ENCODE data around the gene TRPM1. TPM values are rescaled to one million over a fixed set of nuclear protein-coding genes. Genes with fewer than 3 reads are reported as not detected.

Gene TRPM1
- total and polyA plus RNA-seq, 4 donors = 0.09 TPM; not detected in 3

- TF ChIP-seq CTCF (IDR thresholded peaks at IDR 0.05; ENCODE audit: control extremely low read depth, extremely low read depth) = no peak
- DNase-seq (no peak), ATAC-seq (ENCODE audit: insufficient read depth, low FRiP score) (no peak)
- peaks cover 0 to 7% (median 0%) of the 10 kb centered on the region in 5 donors for H3K4me1 ChIP-seq (ENCODE audit: control insufficient read depth in 5 of 5, insufficient read depth in 5 of 5, low read length in 5 of 5)
- peaks cover 0 to 4% (median 0%) of the 10 kb centered on the region in 3 donors for H3K27me3 ChIP-seq (ENCODE audit: control insufficient read depth in 3 of 3, insufficient read depth in 3 of 3, low read length in 2 of 3)
- no peaks in the 10 kb centered on the region for H3K9me3 ChIP-seq (ENCODE audit: control insufficient read depth in 4 of 4, insufficient read depth in 3 of 4, low read length in 3 of 4)
- H3K27ac ChIP-seq (ENCODE audit: low read depth in 1 of 2, low read length in 1 of 2) = no peak overlapping the region
- no peak overlapping the region for H3K4me3 ChIP-seq
- H3K36me3 ChIP-seq (ENCODE audit: control insufficient read depth in 4 of 4, insufficient read depth in 4 of 4, low read length in 4 of 4) = no peaks in the 10 kb centered on the region
- H3K9ac ChIP-seq (ENCODE audit: insufficient read depth in 1 of 2, low read length in 2 of 2) = no peak overlapping the region
- 81 to 96% methylated on average over 2 of the region's 2 CpGs for WGBS, 2 donors
Observed at GRCh38 chr15:31042751-31043150, 58.8 kb downstream of the TRPM1 start.

- Histone ChIP-seq H3K9me3 (ENCODE audit: control insufficient read depth in 4 of 4, insufficient read depth in 3 of 4, low read length in 3 of 4) (no peaks in the 10 kb centered on the region), H3K4me1 (ENCODE audit: control insufficient read depth in 5 of 5, insufficient read depth in 5 of 5, low read length in 5 of 5) (peaks cover 0 to 7% (median 0%) of the 10 kb centered on the region in 5 donors), H3K9ac (ENCODE audit: insufficient read depth in 1 of 2, low read length in 2 of 2) (no peak overlapping the region), H3K27ac (ENCODE audit: low read depth in 1 of 2, low read length in 1 of 2) (no peak overlapping the region), H3K36me3 (ENCODE audit: control insufficient read depth in 4 of 4, insufficient read depth in 4 of 4, low read length in 4 of 4) (no peaks in the 10 kb centered on the region), H3K27me3 (ENCODE audit: control insufficient read depth in 3 of 3, insufficient read depth in 3 of 3, low read length in 2 of 3) (peaks cover 0 to 3% (median 0%) of the 10 kb centered on the region in 3 donors), H3K4me3 (no peak overlapping the region)
- TF ChIP-seq CTCF (IDR thresholded peaks at IDR 0.05; ENCODE audit: control extremely low read depth, extremely low read depth) = no peak
- 94 to 96% methylated on average over 4 of the region's 4 CpGs for WGBS, 2 donors
- ATAC-seq (ENCODE audit: insufficient read depth, low FRiP score) = no peak
- no peak for DNase-seq
Observed at GRCh38 chr15:31041610-31042009, 59.9 kb downstream of the TRPM1 start.

- Histone ChIP-seq H3K36me3 (ENCODE audit: control insufficient read depth in 4 of 4, insufficient read depth in 4 of 4, low read length in 4 of 4) (no peaks in the 10 kb centered on the region), H3K27me3 (ENCODE audit: control insufficient read depth in 3 of 3, insufficient read depth in 3 of 3, low read length in 2 of 3) (no peaks in the 10 kb centered on the region), H3K4me1 (ENCODE audit: control insufficient read depth in 5 of 5, insufficient read depth in 5 of 5, low read length in 5 of 5) (peaks cover 0 to 7% (median 0%) of the 10 kb centered on the region in 5 donors), H3K27ac (ENCODE audit: low read depth in 1 of 2, low read length in 1 of 2) (no peak overlapping the region), H3K9ac (ENCODE audit: insufficient read depth in 1 of 2, low read length in 2 of 2) (no peak overlapping the region), H3K9me3 (ENCODE audit: control insufficient read depth in 4 of 4, insufficient read depth in 3 of 4, low read length in 3 of 4) (no peaks in the 10 kb centered on the region), H3K4me3 (no peak overlapping the region)
- TF ChIP-seq CTCF (IDR thresholded peaks at IDR 0.05; ENCODE audit: control extremely low read depth, extremely low read depth) = no peak
- no peak for ATAC-seq (ENCODE audit: insufficient read depth, low FRiP score)
- WGBS, 2 donors = 95 to 96% methylated on average over 8 of the region's 8 CpGs
- no peak for DNase-seq
Observed at GRCh38 chr15:31040611-31041010, 60.9 kb downstream of the TRPM1 start.

GRCh38 chr15:31039961-31040360 lies 61.6 kb downstream of the TRPM1 start:
- no peak for DNase-seq
- no peak for TF ChIP-seq CTCF (IDR thresholded peaks at IDR 0.05; ENCODE audit: control extremely low read depth, extremely low read depth)

More at GRCh38 chr15:31039961-31040360, 61.6 kb downstream of the TRPM1 start:
- WGBS, 2 donors = 95 to 98% methylated on average over 16 of the region's 16 CpGs
- Histone ChIP-seq H3K4me3 (no peak overlapping the region), H3K4me1 (ENCODE audit: control insufficient read depth in 5 of 5, insufficient read depth in 5 of 5, low read length in 5 of 5) (peaks cover 0 to 7% (median 0%) of the 10 kb centered on the region in 5 donors), H3K27me3 (ENCODE audit: control insufficient read depth in 3 of 3, insufficient read depth in 3 of 3, low read length in 2 of 3) (no peaks in the 10 kb centered on the region), H3K9me3 (ENCODE audit: control insufficient read depth in 4 of 4, insufficient read depth in 3 of 4, low read length in 3 of 4) (no peaks in the 10 kb centered on the region), H3K36me3 (ENCODE audit: control insufficient read depth in 4 of 4, insufficient read depth in 4 of 4, low read length in 4 of 4) (no peaks in the 10 kb centered on the region), H3K27ac (ENCODE audit: low read depth in 1 of 2, low read length in 1 of 2) (no peak overlapping the region), H3K9ac (ENCODE audit: insufficient read depth in 1 of 2, low read length in 2 of 2) (no peak overlapping the region)
- ATAC-seq (ENCODE audit: insufficient read depth, low FRiP score) = no peak

All from lung (tissue), 12 donors.